GM12878 (cell line): ENCODE measurements around the gene SORCS2. TPM values are rescaled to one million over a fixed set of nuclear protein-coding genes. Genes with fewer than 3 reads are reported as not detected.

Experiments used
- ATAC-seq: fragments of 200-7000 bp; cut with Tn5 transposase; 3 replicates; pipeline ENCODE4 v1.9.1; 2020; ENCODE audit warnings: mild to moderate bottlenecking, moderate library complexity
- BruUV-seq: library from RNA; stranded (reverse); fragments of 400-500 nt; replicated peaks from 2 replicates; lab custom pipeline; 2021; lab: Mats Ljungman, UMichigan
- CTCF ChIA-PET: fragments of 300-600 bp; sonication (Branson Sonifier 250); formaldehyde crosslinking; extraction: SDS; loops from one replicate; lab custom pipeline; 2021; ENCODE audit warnings: inconsistent platforms; lab: Yijun Ruan, JAX
- POLR2A ChIA-PET: fragments of 350-600 bp; formaldehyde crosslinking; extraction: SDS; loops from one replicate; lab custom pipeline; 2021; ENCODE audit warnings: inconsistent platforms; lab: Charles Lee
- RAD21 ChIA-PET: fragments of 300-600 bp; sonication (Branson Sonifier 250); formaldehyde crosslinking; loops from one replicate; lab custom pipeline; 2023; ENCODE audit warnings: antibody characterized with exemption; ENCODE audit not compliant: unreplicated experiment; lab: Charles Lee
- SMC1A ChIA-PET: fragments of 300-600 bp; sonication (Branson Sonifier 250); formaldehyde crosslinking; loops from one replicate; lab custom pipeline; 2023; ENCODE audit not compliant: unreplicated experiment, uncharacterized antibody; lab: Charles Lee
- DNase-seq: peaks from one replicate; pipeline ENCODE4 v3.0.0-alpha.2; 2011; ENCODE audit warnings: low read depth, low spot score
- FAIRE-seq: peaks from 3 replicates; lab custom pipeline; 2011; peaks lifted over from hg19 to GRCh38; lab: Jason Lieb, UNC
- H2AFZ ChIP-seq: 2 replicates; pipeline ENCODE4 v1.6.0; 2011; ENCODE audit warnings: low read depth, low read length, control low read depth; ENCODE audit not compliant: control insufficient read depth
- H3K27ac ChIP-seq: 2 replicates; pipeline ENCODE4 v1.5.1; 2011; ENCODE audit warnings: control low read depth; ENCODE audit not compliant: control insufficient read depth, insufficient read depth
- H3K27me3 ChIP-seq, 2 experiments: replicated peaks in 1 of 2; 2 replicates each; pipeline versions ENCODE4 v1.6.0 to v1.6.1; 2011; ENCODE audit warnings: low read length in 1 of 2; ENCODE audit not compliant: control insufficient read depth in 2 of 2, insufficient read depth in 2 of 2
- H3K36me3 ChIP-seq, 2 experiments: 2 replicates each; pipeline ENCODE4 v1.5.1; 2011; ENCODE audit warnings: low read length in 1 of 2; ENCODE audit not compliant: control insufficient read depth in 2 of 2, insufficient read depth in 2 of 2
- H3K4me1 ChIP-seq: 2 replicates; pipeline ENCODE4 v1.6.1; 2011; ENCODE audit warnings: mild to moderate bottlenecking, low read length, moderate library complexity, mixed read lengths; ENCODE audit not compliant: control insufficient read depth, insufficient read depth
- H3K4me2 ChIP-seq: 2 replicates; pipeline ENCODE4 v1.6.0; 2011; ENCODE audit warnings: control low read depth; ENCODE audit not compliant: control insufficient read depth, insufficient read depth
- H3K4me3 ChIP-seq: fragments of 200-600 bp; sonication (generic); 2 replicates; pipeline ENCODE4 v1.5.1; 2016
- H3K79me2 ChIP-seq: 2 replicates; pipeline ENCODE4 v1.6.0; 2011; ENCODE audit warnings: low read length; ENCODE audit not compliant: control insufficient read depth, insufficient read depth
- H3K9ac ChIP-seq: 2 replicates; pipeline ENCODE4 v1.8.0; 2011; ENCODE audit warnings: low read length, control low read depth, mixed read lengths; ENCODE audit not compliant: control insufficient read depth, insufficient read depth
- H3K9me3 ChIP-seq: replicated peaks from 3 replicates; pipeline ENCODE4 v1.5.1; 2011; ENCODE audit warnings: mild to moderate bottlenecking, low read length; ENCODE audit not compliant: control insufficient read depth, insufficient read depth
- H4K20me1 ChIP-seq: 2 replicates; pipeline ENCODE4 v1.6.0; 2011; ENCODE audit not compliant: control insufficient read depth, insufficient read depth
- ATF3 ChIP-seq: IDR thresholded peaks from 2 replicates; pipeline ENCODE4 v1.6.1; 2011; ENCODE audit warnings: low read depth, mild to moderate bottlenecking, low read length, moderate library complexity, borderline replicate concordance; ENCODE audit errors: extremely low read depth
- CEBPZ ChIP-seq: fragments of 150-350 bp; IDR thresholded peaks from 2 replicates; pipeline ENCODE4 v1.6.1; 2016; ENCODE audit warnings: low read depth, low read length
- ETV6 ChIP-seq, 2 experiments: fragments of 450-650 bp in 1 of 2; IDR thresholded peaks in 1 of 2; conservative IDR thresholded peaks in 1 of 2; 2 replicates each; pipeline ENCODE4 v1.6.1; 2014; ENCODE audit warnings: antibody characterized with exemption in 1 of 2, borderline replicate concordance in 1 of 2, low read depth in 1 of 2, mild to moderate bottlenecking in 1 of 2, moderate library complexity in 1 of 2
- JUNB ChIP-seq: IDR thresholded peaks from 2 replicates; pipeline ENCODE4 v1.6.1; 2016; ENCODE audit warnings: antibody characterized with exemption, mild to moderate bottlenecking
- MTA3 ChIP-seq: IDR thresholded peaks from 2 replicates; pipeline ENCODE4 v1.6.1; 2012; ENCODE audit warnings: low read length, inconsistent platforms, borderline replicate concordance
- NFXL1 ChIP-seq: fragments of 450-650 bp; IDR thresholded peaks from 2 replicates; pipeline ENCODE4 v1.6.1; 2017; ENCODE audit warnings: antibody characterized with exemption, mild to moderate bottlenecking, borderline replicate concordance
- NKRF ChIP-seq: fragments of 450-650 bp; conservative IDR thresholded peaks from 2 replicates; pipeline ENCODE4 v1.6.1; 2017; ENCODE audit warnings: mild to moderate bottlenecking, moderate library complexity
- NRF1 ChIP-seq: conservative IDR thresholded peaks from 2 replicates; pipeline ENCODE4 v1.6.1; 2011; ENCODE audit warnings: mild to moderate bottlenecking, low read depth, low read length, improper control_type of control experiment
- POU2F2 ChIP-seq: IDR thresholded peaks from 3 replicates; pipeline ENCODE4 v1.6.1; 2011; ENCODE audit warnings: low read depth, mild to moderate bottlenecking, low read length, borderline replicate concordance
- RB1 ChIP-seq: fragments of 450-650 bp; formaldehyde crosslinking; IDR thresholded peaks from 2 replicates; pipeline ENCODE4 v1.6.1; 2017; ENCODE audit warnings: mild to moderate bottlenecking, borderline replicate concordance
- WGBS: methylation state at CpG from one replicate; pipeline ENCODE4 v1.1.6; 2016; ENCODE audit warnings: low lambda C conversion rate; ENCODE audit not compliant: insufficient replicate concordance, insufficient coverage; ENCODE audit errors: missing lambda C conversion rate; 5-methylcytosine and 5-hydroxymethylcytosine counted together
- in situ Hi-C: fragments of 300-500 bp; cut with MboI; formaldehyde crosslinking; loops from 9 replicates; pipeline ENCODE4 v1.14.3; 2018; ENCODE audit warnings: mixed read lengths
- intact Hi-C: fragments of 100-400 bp; cut with micrococcal nuclease; formaldehyde crosslinking; loops from one replicate; pipeline ENCODE4 v1.14.2; 2022; ENCODE audit not compliant: unreplicated experiment
- polyA plus RNA-seq, 11 experiments: library from polyadenylated mRNA; depleted of rRNA in 4 of 11; unstranded in 6 of 11; stranded (reverse) in 5 of 11; fragments of >200 nt; fragmentation: Nextera tagmentation in 4 of 11; fragmentation: Illumina TruSeq in 1 of 11; extraction: Ambion mirVana in 4 of 11; extraction: Trizol in 1 of 11; gene quantifications; 1 replicate in 1 of 11; 2 replicates in 10 of 11; pipeline versions ENCODE4 v1.2.1 to v1.2.3, GENCODE V29; 2011 to 2016; ENCODE audit warnings: inconsistent platforms in 2 of 11, missing spikeins in 2 of 11, low read depth in 1 of 11
- total RNA-seq, 4 experiments: library from RNA; depleted of rRNA in 3 of 4; stranded (reverse); fragments of >200 nt in 3 of 4; fragmentation: Illumina TruSeq in 1 of 4; extraction: Trizol in 1 of 4; gene quantifications; 2 replicates each; pipeline versions ENCODE4 v1.2.1 to v1.2.3, GENCODE V29; 2013 to 2021

The SORCS2 gene
- total and polyA plus RNA-seq, 10 of the 15 experiments (the other 5 are each of a cell fraction or from before 2014, with no cell fraction given), result 0.01 to 0.15 (median 0.05) TPM; not detected in 5

- Histone ChIP-seq H3K79me2 (no peaks in the 10 kb centered on the region), H3K4me3 (no peak overlapping the region), H3K9ac (no peak overlapping the region), H4K20me1 (no peaks in the 10 kb centered on the region), H2AFZ (no peak overlapping the region), H3K9me3 (peaks cover 1% of the 10 kb centered on the region; the same call in 1 of the 3 replicates), H3K27ac (no peak overlapping the region), H3K4me2 (no peak overlapping the region), H3K36me3 (no peaks in the 10 kb centered on the region), H3K27me3 (no peaks in the 10 kb centered on the region), H3K4me1 (no peaks in the 10 kb centered on the region)
- ChIA-PET POLR2A (no interaction called here), SMC1A (no interaction called here), RAD21 (no interaction called here), CTCF (no interaction called here)
- TF ChIP-seq JUNB (no peak), RB1 (no peak), ETV6 (conservative IDR thresholded peaks at IDR 0.05 in 1 of 2, IDR thresholded peaks at IDR 0.05 in 1 of 2; ENCODE audit: borderline replicate concordance in 1 of 2, low read depth in 1 of 2) (no peak)
- DNase-seq, result no peak
- BruUV-seq, result no TSS peak
- no peak for ATAC-seq
- FAIRE-seq, result no peak
- intact Hi-C loops, result no loop called here
- in situ Hi-C loops, result no loop called here
- WGBS, result 39% methylated on average over 10 of the region's 10 CpGs
Measured at GRCh38 chr4:7547368-7548040, 355.2 kb downstream of the SORCS2 start.

GRCh38 chr4:7549866-7550265, 357.5 kb downstream of the SORCS2 start:
- no peak overlapping the region for H3K4me3 ChIP-seq
- H3K36me3 ChIP-seq, result no peaks in the 10 kb centered on the region
- no peak overlapping the region for H3K9ac ChIP-seq
- no peak overlapping the region for H3K27ac ChIP-seq
- SMC1A ChIA-PET, result no interaction called here
- POLR2A ChIA-PET, result no interaction called here
- intact Hi-C loops (no loop called here), in situ Hi-C loops (no loop called here)
- CTCF ChIA-PET, result no interaction called here
- RAD21 ChIA-PET, result no interaction called here
- no peaks in the 10 kb centered on the region for H3K79me2 ChIP-seq
- H3K27me3 ChIP-seq, result no peaks in the 10 kb centered on the region
- no peak overlapping the region for H2AFZ ChIP-seq
- H4K20me1 ChIP-seq, result no peaks in the 10 kb centered on the region
- H3K9me3 ChIP-seq, result peaks cover 4% of the 10 kb centered on the region; the same call in 1 of the 3 replicates
- FAIRE-seq, result no peak
- BruUV-seq, result no TSS peak
- WGBS, result 8% methylated on average over 7 of the region's 7 CpGs
- DNase-seq, result no peak
- no peak for ATAC-seq
- no peak overlapping the region for H3K4me2 ChIP-seq
- H3K4me1 ChIP-seq, result no peaks in the 10 kb centered on the region
- TF ChIP-seq NRF1, result no peak
- no peak for TF ChIP-seq ATF3
- TF ChIP-seq POU2F2, result no peak
- TF ChIP-seq CEBPZ, result no peak
- no peak for TF ChIP-seq NFXL1
- TF ChIP-seq MTA3, result no peak
- no peak for TF ChIP-seq NKRF
